GM12878 (cell line): Measurements from ENCODE around the gene DEXI. TPM values are rescaled to one million over a fixed set of nuclear protein-coding genes. Genes with fewer than 3 reads are reported as not detected.

Source experiments
- ATAC-seq: fragments of 200-7000 bp; cut with Tn5 transposase; 3 replicates; pipeline ENCODE4 v1.9.1; 2020; ENCODE audit warnings: mild to moderate bottlenecking, moderate library complexity
- BruUV-seq: library from RNA; stranded (reverse); fragments of 400-500 nt; replicated peaks from 2 replicates; lab custom pipeline; 2021; lab: Mats Ljungman, UMichigan
- CTCF ChIA-PET: fragments of 300-600 bp; sonication (Branson Sonifier 250); formaldehyde crosslinking; extraction: SDS; loops from one replicate; lab custom pipeline; 2021; ENCODE audit warnings: inconsistent platforms; lab: Yijun Ruan, JAX
- POLR2A ChIA-PET: fragments of 350-600 bp; formaldehyde crosslinking; extraction: SDS; loops from one replicate; lab custom pipeline; 2021; ENCODE audit warnings: inconsistent platforms; lab: Charles Lee
- RAD21 ChIA-PET: fragments of 300-600 bp; sonication (Branson Sonifier 250); formaldehyde crosslinking; loops from one replicate; lab custom pipeline; 2023; ENCODE audit warnings: antibody characterized with exemption; ENCODE audit not compliant: unreplicated experiment; lab: Charles Lee
- SMC1A ChIA-PET: fragments of 300-600 bp; sonication (Branson Sonifier 250); formaldehyde crosslinking; loops from one replicate; lab custom pipeline; 2023; ENCODE audit not compliant: unreplicated experiment, uncharacterized antibody; lab: Charles Lee
- DNase-seq: peaks from one replicate; pipeline ENCODE4 v3.0.0-alpha.2; 2011; ENCODE audit warnings: low read depth, low spot score
- FAIRE-seq: peaks from 3 replicates; lab custom pipeline; 2011; peaks lifted over from hg19 to GRCh38; lab: Jason Lieb, UNC
- H2AFZ ChIP-seq: 2 replicates; pipeline ENCODE4 v1.6.0; 2011; ENCODE audit warnings: low read depth, low read length, control low read depth; ENCODE audit not compliant: control insufficient read depth
- H3K27ac ChIP-seq: 2 replicates; pipeline ENCODE4 v1.5.1; 2011; ENCODE audit warnings: control low read depth; ENCODE audit not compliant: control insufficient read depth, insufficient read depth
- H3K27me3 ChIP-seq, 2 experiments: replicated peaks in 1 of 2; 2 replicates each; pipeline versions ENCODE4 v1.6.0 to v1.6.1; 2011; ENCODE audit warnings: low read length in 1 of 2; ENCODE audit not compliant: control insufficient read depth in 2 of 2, insufficient read depth in 2 of 2
- H3K36me3 ChIP-seq, 2 experiments: 2 replicates each; pipeline ENCODE4 v1.5.1; 2011; ENCODE audit warnings: low read length in 1 of 2; ENCODE audit not compliant: control insufficient read depth in 2 of 2, insufficient read depth in 2 of 2
- H3K4me1 ChIP-seq: 2 replicates; pipeline ENCODE4 v1.6.1; 2011; ENCODE audit warnings: mild to moderate bottlenecking, low read length, moderate library complexity, mixed read lengths; ENCODE audit not compliant: control insufficient read depth, insufficient read depth
- H3K4me2 ChIP-seq: 2 replicates; pipeline ENCODE4 v1.6.0; 2011; ENCODE audit warnings: control low read depth; ENCODE audit not compliant: control insufficient read depth, insufficient read depth
- H3K4me3 ChIP-seq: fragments of 200-600 bp; sonication (generic); 2 replicates; pipeline ENCODE4 v1.5.1; 2016
- H3K79me2 ChIP-seq: 2 replicates; pipeline ENCODE4 v1.6.0; 2011; ENCODE audit warnings: low read length; ENCODE audit not compliant: control insufficient read depth, insufficient read depth
- H3K9ac ChIP-seq: 2 replicates; pipeline ENCODE4 v1.8.0; 2011; ENCODE audit warnings: low read length, control low read depth, mixed read lengths; ENCODE audit not compliant: control insufficient read depth, insufficient read depth
- H3K9me3 ChIP-seq: replicated peaks from 3 replicates; pipeline ENCODE4 v1.5.1; 2011; ENCODE audit warnings: mild to moderate bottlenecking, low read length; ENCODE audit not compliant: control insufficient read depth, insufficient read depth
- H4K20me1 ChIP-seq: 2 replicates; pipeline ENCODE4 v1.6.0; 2011; ENCODE audit not compliant: control insufficient read depth, insufficient read depth
- E2F8 ChIP-seq: fragments of 450-650 bp; IDR thresholded peaks from 2 replicates; pipeline ENCODE4 v1.6.1; 2018; ENCODE audit warnings: mild to moderate bottlenecking, low read depth, moderate library complexity; ENCODE audit not compliant: partially characterized antibody
- HDGF ChIP-seq: fragments of 450-650 bp; IDR thresholded peaks from 2 replicates; pipeline ENCODE4 v1.6.1; 2016; ENCODE audit warnings: antibody characterized with exemption
- TAF1 ChIP-seq: IDR thresholded peaks from 2 replicates; pipeline ENCODE4 v1.6.1; 2011; ENCODE audit warnings: mild to moderate bottlenecking, low read depth, low read length, borderline replicate concordance
- ZNF274 ChIP-seq: IDR thresholded peaks from one replicate; pipeline ENCODE4 v1.8.0; 2011; ENCODE audit not compliant: insufficient read length, insufficient read depth
- WGBS: methylation state at CpG from one replicate; pipeline ENCODE4 v1.1.6; 2016; ENCODE audit warnings: low lambda C conversion rate; ENCODE audit not compliant: insufficient replicate concordance, insufficient coverage; ENCODE audit errors: missing lambda C conversion rate; 5-methylcytosine and 5-hydroxymethylcytosine counted together
- in situ Hi-C: fragments of 300-500 bp; cut with MboI; formaldehyde crosslinking; loops from 9 replicates; pipeline ENCODE4 v1.14.3; 2018; ENCODE audit warnings: mixed read lengths
- intact Hi-C: fragments of 100-400 bp; cut with micrococcal nuclease; formaldehyde crosslinking; loops from one replicate; pipeline ENCODE4 v1.14.2; 2022; ENCODE audit not compliant: unreplicated experiment
- polyA plus RNA-seq, 11 experiments: library from polyadenylated mRNA; depleted of rRNA in 4 of 11; unstranded in 6 of 11; stranded (reverse) in 5 of 11; fragments of >200 nt; fragmentation: Nextera tagmentation in 4 of 11; fragmentation: Illumina TruSeq in 1 of 11; extraction: Ambion mirVana in 4 of 11; extraction: Trizol in 1 of 11; gene quantifications; 1 replicate in 1 of 11; 2 replicates in 10 of 11; pipeline versions ENCODE4 v1.2.1 to v1.2.3, GENCODE V29; 2011 to 2016; ENCODE audit warnings: inconsistent platforms in 2 of 11, missing spikeins in 2 of 11, low read depth in 1 of 11
- total RNA-seq, 4 experiments: library from RNA; depleted of rRNA in 3 of 4; stranded (reverse); fragments of >200 nt in 3 of 4; fragmentation: Illumina TruSeq in 1 of 4; extraction: Trizol in 1 of 4; gene quantifications; 2 replicates each; pipeline versions ENCODE4 v1.2.1 to v1.2.3, GENCODE V29; 2013 to 2021

Gene DEXI
- total and polyA plus RNA-seq, 10 of the 15 experiments (the other 5 are each of a cell fraction or from before 2014, with no cell fraction given) = 1.4 to 26.3 (median 18.4) TPM

DNA sequence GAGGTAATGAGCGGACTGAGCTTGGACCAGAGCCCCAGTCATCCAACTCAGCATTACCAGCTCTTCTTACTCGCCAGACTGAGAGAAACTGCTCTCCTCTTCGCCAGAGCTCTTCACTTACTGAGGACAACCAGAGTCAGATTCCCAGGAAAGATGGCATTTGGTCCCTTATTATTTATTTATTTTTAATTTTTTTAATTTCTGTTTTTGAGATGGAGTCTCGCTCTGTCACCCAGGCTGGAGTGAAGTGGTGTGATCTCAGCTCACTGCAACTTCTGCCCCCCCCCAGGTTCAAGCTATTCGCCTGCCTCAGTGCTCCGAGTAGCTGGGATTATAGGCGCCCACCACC is 23.3 kb downstream of the DEXI start:
- peaks cover 43 to 46% of the 10 kb centered on the region in 2 experiments for H3K36me3 ChIP-seq
- ATAC-seq (no peak), FAIRE-seq (no peak), DNase-seq (no peak)
- H3K4me1 ChIP-seq = peaks cover 25% of the 10 kb centered on the region
- WGBS = 42% methylated on average over 7 of the region's 7 CpGs
- no peaks in the 10 kb centered on the region for H3K79me2 ChIP-seq
- SMC1A ChIA-PET = interaction anchor here (0.7 to 6.6 kb wide), 24 partner anchors 9 to 405 kb away, joined by 3 to 79 read pairs (median 6); partner anchors contain the start of gene CIITA
- in situ Hi-C loops = loop anchor here (5.0 kb wide), 1 partner anchor 177 kb away; the partner anchor contains the start of gene NUBP1
- BruUV-seq = no TSS peak
- POLR2A ChIA-PET = interaction anchor here (0.6 to 2.3 kb wide), 6 partner anchors 18 to 390 kb away, joined by 3 to 16 read pairs (median 6); partner anchors contain the start of gene CIITA
- intact Hi-C loops = loop anchor here (2.0 to 10.0 kb wide), 3 partner anchors 84 to 404 kb away; no protein-coding TSS in a partner anchor
- RAD21 ChIA-PET = interaction anchor here (0.6 to 7.2 kb wide), 26 partner anchors 9 to 406 kb away, joined by 3 to 87 read pairs (median 4); partner anchors contain the start of genes CIITA and NUBP1
- no peak overlapping the region for H3K27ac ChIP-seq
- TF ChIP-seq E2F8 (peak; percentile 17), TAF1 (no peak), HDGF (0 out of 2 replicates have a peak, but pooled peaks have one; percentile 35), ZNF274 (no peak)
- no peaks in the 10 kb centered on the region for H3K9me3 ChIP-seq
- H3K4me2 ChIP-seq = no peak overlapping the region
- H3K4me3 ChIP-seq = no peak overlapping the region
- no peaks in the 10 kb centered on the region for H4K20me1 ChIP-seq
- CTCF ChIA-PET = interaction anchor here (0.6 to 7.4 kb wide), 43 partner anchors 8 to 602 kb away, joined by 3 to 91 read pairs (median 5); partner anchors contain the start of genes CIITA and NUBP1
- H2AFZ ChIP-seq = no peak overlapping the region
- H3K27me3 ChIP-seq = no peaks in the 10 kb centered on the region
- no peak overlapping the region for H3K9ac ChIP-seq
